PC-3 (cell line): ENCODE data around the gene ACP4. TPM values are rescaled to one million over a fixed set of nuclear protein-coding genes. Genes with fewer than 3 reads are reported as not detected.

Experiments
- ATAC-seq: fragments of 200-7000 bp; cut with Tn5 transposase; 2 replicates; pipeline ENCODE4 v1.9.1; 2020; ENCODE audit warnings: mild to moderate bottlenecking, moderate library complexity
- BruUV-seq: library from RNA; stranded (reverse); fragments of 400-500 nt; replicated peaks from 2 replicates; lab custom pipeline; 2021; lab: Mats Ljungman, UMichigan
- CTCF ChIA-PET: fragments of 300-600 bp; sonication (Branson Sonifier 250); formaldehyde crosslinking; loops from one replicate; lab custom pipeline; 2022; ENCODE audit warnings: antibody characterized with exemption; lab: Charles Lee
- POLR2A ChIA-PET: fragments of 300-600 bp; sonication (Branson Sonifier 250); formaldehyde crosslinking; loops from one replicate; lab custom pipeline; 2022; ENCODE audit warnings: antibody characterized with exemption; ENCODE audit not compliant: unreplicated experiment; lab: Charles Lee
- DNase-seq: peaks from one replicate; pipeline ENCODE4 v3.0.0-alpha.2; 2015
- H2AFZ ChIP-seq: fragments of 300-600 bp; sonication (generic); 2 replicates; pipeline ENCODE4 v1.6.0; 2016; ENCODE audit warnings: antibody characterized with exemption, low read length
- H3F3A ChIP-seq: fragments of 300-600 bp; sonication (generic); one replicate; pipeline ENCODE4 v1.6.0; 2017; ENCODE audit warnings: antibody characterized with exemption, low read length, control low read depth, mild to moderate bottlenecking; ENCODE audit not compliant: unreplicated experiment
- H3K27ac ChIP-seq: fragments of 300-600 bp; sonication (generic); 2 replicates; pipeline ENCODE4 v1.5.1; 2016; ENCODE audit warnings: mild to moderate bottlenecking, low read length
- H3K27me3 ChIP-seq: fragments of 300-600 bp; sonication (generic); 2 replicates; pipeline ENCODE4 v1.6.1; 2016; ENCODE audit warnings: low read length, mixed read lengths
- H3K36me3 ChIP-seq: fragments of 300-600 bp; sonication (generic); 2 replicates; pipeline ENCODE4 v1.6.1; 2016; ENCODE audit warnings: low read depth, mixed run types, low read length, mixed read lengths
- H3K4me1 ChIP-seq: fragments of 300-600 bp; sonication (generic); 2 replicates; pipeline ENCODE4 v1.5.1; 2016; ENCODE audit warnings: low read length; ENCODE audit not compliant: insufficient read depth
- H3K4me2 ChIP-seq: fragments of 300-600 bp; sonication (generic); 2 replicates; pipeline ENCODE4 v1.6.0; 2016; ENCODE audit warnings: low read length
- H3K4me3 ChIP-seq: fragments of 300-600 bp; sonication (generic); 2 replicates; pipeline ENCODE4 v1.5.1; 2016; ENCODE audit warnings: mild to moderate bottlenecking, low read length, mixed read lengths
- H3K79me2 ChIP-seq: fragments of 300-600 bp; sonication (generic); 2 replicates; pipeline ENCODE4 v1.6.1; 2017; ENCODE audit warnings: low read length, mixed read lengths
- H3K9ac ChIP-seq: fragments of 300-600 bp; sonication (generic); 2 replicates; pipeline ENCODE4 v1.6.0; 2016; ENCODE audit warnings: mild to moderate bottlenecking, low read length
- H3K9me2 ChIP-seq: fragments of 300-600 bp; sonication (generic); replicated peaks from 2 replicates; pipeline ENCODE4 v1.6.1; 2016; ENCODE audit warnings: mixed run types, low read length, mixed read lengths
- H3K9me3 ChIP-seq: fragments of 300-600 bp; sonication (generic); 2 replicates; pipeline ENCODE4 v1.6.1; 2016; ENCODE audit warnings: low read length, mixed read lengths
- H4K20me1 ChIP-seq: fragments of 300-600 bp; sonication (generic); 2 replicates; pipeline ENCODE4 v1.6.1; 2016; ENCODE audit warnings: low read length, mixed read lengths
- EZH2 ChIP-seq: fragments of 300-600 bp; sonication (generic); IDR thresholded peaks from one replicate; pipeline ENCODE4 v1.6.1; 2017; ENCODE audit warnings: antibody characterized with exemption, mild to moderate bottlenecking, low read length; ENCODE audit not compliant: unreplicated experiment
- EZH2phosphoT487 ChIP-seq: fragments of 300-600 bp; sonication (generic); IDR thresholded peaks from 2 replicates; pipeline ENCODE4 v1.6.1; 2018; ENCODE audit warnings: mild to moderate bottlenecking, antibody characterized with exemption, low read length, borderline replicate concordance
- intact Hi-C: fragments of 100-400 bp; cut with micrococcal nuclease; formaldehyde crosslinking; loops from 2 replicates; pipeline ENCODE4 v1.9.0; 2023
- total RNA-seq: library from RNA; depleted of rRNA; stranded (reverse); fragments of >200 nt; gene quantifications from 2 replicates; pipeline ENCODE4 v1.2.3, GENCODE V29; 2014
- TF ChIP-seq, protein P1 (sequence below): fragments of 300-600 bp; sonication (generic); conservative IDR thresholded peaks from 2 replicates; pipeline ENCODE4 v1.5.1; 2017; ENCODE audit warnings: antibody characterized with exemption, low read depth, mild to moderate bottlenecking, low read length

Gene ACP4
- total RNA-seq, 1 experiment from 2014 or later, result not detected

DNA sequence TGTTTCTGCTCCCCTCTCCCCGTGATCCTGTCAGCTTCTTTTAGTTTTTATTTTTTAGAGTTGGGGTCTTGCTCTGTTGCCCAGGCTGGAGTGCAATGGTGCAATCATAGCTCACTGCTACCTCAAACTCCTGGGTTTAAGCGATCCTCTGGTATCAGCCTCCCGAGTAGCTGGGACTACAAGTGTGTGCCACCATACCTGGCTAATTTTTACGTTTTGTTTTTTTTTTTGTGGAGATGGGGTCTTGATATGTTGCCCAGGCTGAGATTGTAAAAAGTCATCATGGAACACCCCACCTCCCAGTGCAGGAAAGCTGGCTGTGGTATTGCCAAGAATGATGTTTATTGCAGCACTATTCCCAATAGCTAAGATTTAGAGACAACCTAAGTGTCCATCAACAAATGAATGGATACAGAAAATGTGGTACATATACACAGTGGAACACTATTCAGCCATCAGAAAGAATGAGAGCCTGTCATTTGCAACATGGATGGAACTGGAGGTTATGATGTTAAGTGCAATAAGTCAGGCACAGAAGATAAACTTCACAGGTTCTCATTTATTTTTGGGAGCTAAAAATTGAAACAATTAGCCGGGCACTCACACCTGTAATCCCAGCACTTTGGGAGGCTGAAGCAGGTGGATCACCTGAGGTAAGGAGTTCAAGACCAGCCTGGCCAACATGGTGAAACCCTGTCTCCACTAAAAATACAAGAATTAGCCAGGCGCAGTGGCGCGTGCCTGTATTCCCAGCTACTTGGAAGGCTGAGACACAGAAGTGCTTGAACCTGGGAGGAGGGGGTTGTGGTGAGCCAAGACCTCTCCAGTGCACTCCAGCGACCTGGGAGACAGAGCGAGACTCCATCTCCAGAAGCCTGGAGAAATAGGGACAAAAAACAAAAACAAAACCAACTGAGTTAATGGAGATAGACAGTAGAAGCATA is 49.8 kb downstream of the ACP4 start:
- no TSS peak for BruUV-seq
- Histone ChIP-seq H3K9ac (no peak overlapping the region), H2AFZ (no peak overlapping the region), H3F3A (no peaks in the 10 kb centered on the region), H3K27me3 (peaks cover 81% of the 10 kb centered on the region), H3K4me1 (peaks cover 3% of the 10 kb centered on the region; the same call in 1 of the 2 replicates), H3K27ac (no peak overlapping the region), H4K20me1 (no peaks in the 10 kb centered on the region), H3K4me3 (no peak overlapping the region), H3K79me2 (no peaks in the 10 kb centered on the region), H3K9me2 (no peaks in the 10 kb centered on the region), H3K9me3 (peaks cover 6% of the 10 kb centered on the region; the same call in 1 of the 2 replicates), H3K36me3 (no peaks in the 10 kb centered on the region), H3K4me2 (no peak overlapping the region)
- no peak for ATAC-seq
- ChIA-PET CTCF (interaction anchor here (0.6 kb wide), 1 partner anchor 82 kb away, joined by 3 read pairs; no protein-coding TSS in a partner anchor), POLR2A (interaction anchor here (0.6 to 0.7 kb wide), 2 partner anchors 44 to 329 kb away, joined by 3 to 7 read pairs; partner anchors contain the start of gene JOSD2)
- TF ChIP-seq EZH2 (no peak), EZH2phosphoT487 (no peak)
- TF ChIP-seq, protein P1, sequence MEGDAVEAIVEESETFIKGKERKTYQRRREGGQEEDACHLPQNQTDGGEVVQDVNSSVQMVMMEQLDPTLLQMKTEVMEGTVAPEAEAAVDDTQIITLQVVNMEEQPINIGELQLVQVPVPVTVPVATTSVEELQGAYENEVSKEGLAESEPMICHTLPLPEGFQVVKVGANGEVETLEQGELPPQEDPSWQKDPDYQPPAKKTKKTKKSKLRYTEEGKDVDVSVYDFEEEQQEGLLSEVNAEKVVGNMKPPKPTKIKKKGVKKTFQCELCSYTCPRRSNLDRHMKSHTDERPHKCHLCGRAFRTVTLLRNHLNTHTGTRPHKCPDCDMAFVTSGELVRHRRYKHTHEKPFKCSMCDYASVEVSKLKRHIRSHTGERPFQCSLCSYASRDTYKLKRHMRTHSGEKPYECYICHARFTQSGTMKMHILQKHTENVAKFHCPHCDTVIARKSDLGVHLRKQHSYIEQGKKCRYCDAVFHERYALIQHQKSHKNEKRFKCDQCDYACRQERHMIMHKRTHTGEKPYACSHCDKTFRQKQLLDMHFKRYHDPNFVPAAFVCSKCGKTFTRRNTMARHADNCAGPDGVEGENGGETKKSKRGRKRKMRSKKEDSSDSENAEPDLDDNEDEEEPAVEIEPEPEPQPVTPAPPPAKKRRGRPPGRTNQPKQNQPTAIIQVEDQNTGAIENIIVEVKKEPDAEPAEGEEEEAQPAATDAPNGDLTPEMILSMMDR, result no peak
- no peak for DNase-seq
- intact Hi-C loops, result no loop called here

- Histone ChIP-seq H2AFZ (no peak overlapping the region), H3K4me2 (no peak overlapping the region), H3K9me2 (no peaks in the 10 kb centered on the region), H3K27ac (no peak overlapping the region), H3K79me2 (no peaks in the 10 kb centered on the region), H3K36me3 (no peaks in the 10 kb centered on the region), H3F3A (no peaks in the 10 kb centered on the region), H3K4me1 (no peaks in the 10 kb centered on the region), H3K9ac (no peak overlapping the region), H4K20me1 (no peaks in the 10 kb centered on the region), H3K27me3 (peaks cover 78% of the 10 kb centered on the region), H3K4me3 (no peak overlapping the region), H3K9me3 (peaks cover 6% of the 10 kb centered on the region; the same call in 1 of the 2 replicates)
- POLR2A ChIA-PET, result no interaction called here
- no peak for ATAC-seq
- DNase-seq, result no peak
- no peak for TF ChIP-seq EZH2phosphoT487
- TF ChIP-seq EZH2, result no peak
- TF ChIP-seq, protein P1, result no peak
- intact Hi-C loops, result no loop called here
- CTCF ChIA-PET, result no interaction called here
- BruUV-seq, result no TSS peak
These were observed 51.9 kb downstream of the ACP4 start for GRCh38 chr19:50842130-50842529.

GRCh38 chr19:50843205-50843604 is 53.0 kb downstream of the ACP4 start:
- no peak for ATAC-seq
- intact Hi-C loops, result no loop called here
- DNase-seq, result no peak
- Histone ChIP-seq H3F3A (no peaks in the 10 kb centered on the region), H3K27me3 (peaks cover 73% of the 10 kb centered on the region), H3K4me1 (no peaks in the 10 kb centered on the region), H3K9me3 (peaks cover 6% of the 10 kb centered on the region; the same call in 1 of the 2 replicates), H4K20me1 (no peaks in the 10 kb centered on the region), H3K27ac (no peak overlapping the region), H3K4me2 (no peak overlapping the region), H3K9ac (no peak overlapping the region), H2AFZ (no peak overlapping the region), H3K9me2 (no peaks in the 10 kb centered on the region), H3K79me2 (no peaks in the 10 kb centered on the region), H3K4me3 (no peak overlapping the region), H3K36me3 (no peaks in the 10 kb centered on the region)
- ChIA-PET CTCF (no interaction called here), POLR2A (no interaction called here)
- BruUV-seq, result no TSS peak
- TF ChIP-seq, protein P1, result no peak
- TF ChIP-seq EZH2, result no peak
- no peak for TF ChIP-seq EZH2phosphoT487
